GM12878 (cell line): ENCODE results near the gene SPAG16.

Experiments used
- BACH1 ChIP-seq: fragments of 450-650 bp; IDR thresholded peaks from 2 replicates; pipeline ENCODE4 v1.6.1; 2017; ENCODE audit warnings: mild to moderate bottlenecking, borderline replicate concordance
- BHLHE40 ChIP-seq, 2 experiments: fragments of 450-650 bp in 1 of 2; IDR thresholded peaks; 2 replicates each; pipeline ENCODE4 v1.6.1; 2011 to 2017; ENCODE audit warnings: low read depth in 2 of 2, borderline replicate concordance in 1 of 2, improper control_type of control experiment in 1 of 2, low read length in 1 of 2, mild to moderate bottlenecking in 1 of 2
- CBFB ChIP-seq: IDR thresholded peaks from 2 replicates; pipeline ENCODE4 v1.6.1; 2016; ENCODE audit warnings: antibody characterized with exemption, low read depth
- CTCF ChIP-seq, 3 experiments: IDR thresholded peaks in 2 of 3; conservative IDR thresholded peaks in 1 of 3; 2 replicates each; pipeline ENCODE4 v1.5.1; 2011; ENCODE audit warnings: low read depth in 3 of 3, low read length in 3 of 3, mild to moderate bottlenecking in 3 of 3, control low read depth in 2 of 3, moderate library complexity in 2 of 3, inconsistent platforms in 1 of 3, mixed read lengths in 1 of 3; ENCODE audit not compliant: control insufficient read depth in 2 of 3, insufficient read depth in 1 of 3; ENCODE audit errors: extremely low read depth in 1 of 3
- EZH2 ChIP-seq: IDR thresholded peaks from 2 replicates; pipeline ENCODE4 v1.6.1; 2012; ENCODE audit warnings: low read depth, mild to moderate bottlenecking, control low read depth, inconsistent platforms, low read length, borderline replicate concordance; ENCODE audit not compliant: control insufficient read depth
- PRDM15 ChIP-seq: fragments of 450-650 bp; formaldehyde crosslinking; IDR thresholded peaks from 2 replicates; pipeline ENCODE4 v1.4.0; 2020; ENCODE audit warnings: mild to moderate bottlenecking, moderate library complexity
- SMC3 ChIP-seq: IDR thresholded peaks from 2 replicates; pipeline ENCODE4 v1.6.1; 2011; ENCODE audit warnings: low read length, improper control_type of control experiment, borderline replicate concordance
- USF2 ChIP-seq: IDR thresholded peaks from 2 replicates; pipeline ENCODE4 v1.6.1; 2011; ENCODE audit warnings: low read depth, low read length, improper control_type of control experiment, borderline replicate concordance

GRCh38 chr2:214184461-214184860 lies 900.2 kb downstream of the SPAG16 start:
- no peak for TF ChIP-seq BHLHE40 (IDR thresholded peaks at IDR 0.05; ENCODE audit: borderline replicate concordance in 1 of 2, low read depth in 2 of 2, low read length in 1 of 2)
- no peak for TF ChIP-seq SMC3
- no peak for TF ChIP-seq EZH2
- TF ChIP-seq CBFB, result no peak
- TF ChIP-seq BACH1, result no peak
- no peak for TF ChIP-seq USF2
- TF ChIP-seq PRDM15 (CRISPR knock-in tag), result no peak
- no peak for TF ChIP-seq CTCF (IDR thresholded peaks at IDR 0.05 in 2 of 3, conservative IDR thresholded peaks at IDR 0.05 in 1 of 3; ENCODE audit: control insufficient read depth in 2 of 3, extremely low read depth in 1 of 3, insufficient read depth in 1 of 3, low read depth in 3 of 3, low read length in 3 of 3)
